Stimulated activated CD4-positive, alpha-beta T cell treated with anti-CD3 and anti-CD28 coated beads, Interleukin-15, amount 100 ng/mL, for 48 hours (primary cell): ENCODE measurements around the gene ARHGEF2.

ENCODE experiments used
- DNase-seq, 2 donors: peaks; one replicate each; pipeline ENCODE4 v3.0.0-alpha.2; 2020; ENCODE audit warnings: low read depth in 2 of 2

ARHGEF2 gene

DNA sequence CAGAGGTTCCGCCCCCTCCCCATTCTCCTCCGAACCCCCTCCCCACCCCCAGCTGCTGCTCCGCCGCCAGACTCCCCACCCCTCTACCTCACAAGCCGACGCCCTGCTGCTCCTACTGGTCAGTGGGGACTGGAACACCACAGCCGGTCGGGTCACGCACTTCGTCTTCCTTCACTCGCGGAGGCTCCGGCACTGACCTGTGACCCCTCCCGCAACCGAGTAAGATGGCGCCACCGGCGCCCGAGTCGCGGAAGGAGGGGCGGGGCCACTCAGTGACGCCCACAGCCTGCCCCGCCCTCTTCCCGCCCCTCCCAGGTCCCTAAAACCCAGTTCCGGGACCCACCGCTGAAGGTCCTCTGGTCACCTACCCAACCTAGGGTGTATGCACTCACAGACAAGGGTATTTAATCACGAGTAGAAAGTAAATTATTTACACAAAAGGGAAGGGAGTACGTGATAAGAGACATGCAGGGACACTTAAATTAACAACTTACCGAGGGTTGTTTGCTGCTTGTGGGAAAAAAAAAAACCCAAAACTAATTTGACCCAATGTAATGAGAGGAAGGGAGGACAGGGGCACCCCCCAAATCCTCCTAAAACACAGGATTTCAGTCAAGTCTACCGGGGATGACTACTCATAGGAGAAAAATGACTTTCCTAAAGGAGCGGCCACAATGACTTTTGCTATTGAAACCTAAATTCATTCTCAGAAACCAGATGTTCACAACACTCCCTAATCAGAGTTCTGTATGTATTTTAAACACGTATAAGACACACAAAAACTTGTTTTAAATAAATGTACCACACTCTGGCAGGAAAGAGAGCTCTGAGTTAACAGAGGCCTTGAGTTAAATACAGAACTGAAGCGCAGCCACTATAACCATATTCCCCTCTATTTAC is 66.9 kb downstream of the ARHGEF2 start, which contains the start of gene RIT1:
RIT1 (minus strand) TSS at position 194 of the 900 bp plus-strand sequence. CDS start 588 bp downstream, outside the sequence.
- peak; percentile 74 to 83 for DNase-seq

DNA sequence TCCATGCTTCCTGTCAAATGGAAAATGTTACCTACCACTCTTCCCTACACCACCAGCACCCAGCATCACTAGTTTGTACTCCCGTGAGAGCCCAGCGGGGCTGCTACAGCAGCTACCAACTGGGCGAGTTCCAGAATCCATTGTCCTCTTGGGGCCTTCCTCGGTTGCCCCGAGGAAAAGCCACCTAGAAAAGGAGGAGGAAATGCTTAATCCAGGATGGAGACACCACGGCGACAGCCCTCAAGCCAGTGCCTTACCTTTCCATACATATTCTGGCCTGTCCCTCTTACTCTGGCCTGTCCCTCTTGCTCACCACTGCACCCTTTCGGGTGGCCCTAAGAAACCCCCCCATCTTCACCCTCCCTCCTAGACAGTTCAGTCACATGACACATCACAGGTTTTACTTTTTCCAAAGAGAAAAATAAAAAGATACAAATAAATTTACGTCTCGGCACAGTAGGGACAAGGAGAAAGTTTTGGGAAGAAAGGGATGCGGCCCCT is 67.7 kb downstream of the ARHGEF2 start:
- no peak for DNase-seq

- no peak for DNase-seq
Measured at GRCh38 chr1:155909894-155910293, 68.5 kb downstream of the ARHGEF2 start.

DNA sequence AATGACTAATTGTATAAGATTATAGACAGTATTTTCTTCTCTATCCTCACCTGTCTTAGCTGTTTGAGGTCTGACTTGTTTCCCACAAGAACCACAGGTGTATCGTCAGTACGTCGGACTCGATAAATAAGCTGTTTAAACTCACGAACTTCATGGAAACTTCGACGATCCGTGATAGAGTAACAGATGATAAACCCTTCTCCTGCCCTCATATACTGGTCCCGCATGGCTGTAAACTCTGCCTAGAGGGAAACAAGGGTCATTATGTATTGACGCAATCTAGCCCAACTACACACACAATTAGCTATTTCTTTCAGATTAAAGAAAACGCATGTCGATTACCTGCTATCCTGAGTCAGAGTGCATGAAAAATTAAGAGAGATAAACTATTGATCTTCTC is 74.1 kb downstream of the ARHGEF2 start:
- no peak for DNase-seq

DNA sequence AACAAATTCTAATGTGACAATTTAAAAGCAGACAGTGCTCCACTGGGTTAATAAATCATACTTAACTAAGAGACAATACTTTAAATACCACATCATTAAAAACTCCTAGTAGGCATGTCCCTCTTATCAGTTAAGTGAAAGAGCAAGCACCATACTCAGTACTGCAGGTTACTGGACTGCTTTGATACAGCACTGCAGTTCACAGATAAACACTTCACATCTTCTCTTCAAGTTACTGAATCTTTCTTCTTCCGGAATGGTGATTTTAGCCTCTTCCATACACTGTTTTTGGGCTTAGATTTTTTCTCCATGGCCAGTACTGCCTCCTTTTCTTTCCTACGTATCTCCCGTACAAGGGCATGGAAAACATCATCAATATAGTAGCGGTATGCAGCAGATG is 78.2 kb downstream of the ARHGEF2 start:
- no peak for DNase-seq

DNA sequence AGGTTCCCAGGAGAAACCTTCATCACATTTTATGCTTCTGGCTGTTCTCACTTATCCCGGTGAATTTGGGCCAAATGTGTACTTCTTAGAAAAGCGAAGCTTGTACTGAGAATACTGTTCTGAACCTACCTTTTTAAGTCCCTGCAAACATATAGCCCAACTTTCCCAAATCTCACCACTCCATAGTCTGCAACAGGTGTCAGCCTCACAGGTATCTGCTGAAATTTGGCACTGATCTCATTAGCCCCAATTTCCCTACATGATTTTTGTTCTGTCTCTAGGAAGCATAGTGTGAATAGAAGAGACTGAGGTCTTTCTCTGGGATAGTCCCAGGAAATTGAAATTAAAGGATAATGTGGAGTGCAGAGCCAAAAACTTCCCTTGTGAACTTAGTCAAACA is 78.7 kb downstream of the ARHGEF2 start:
- DNase-seq, result no peak

GRCh38 chr1:155898888-155899287 is 79.5 kb downstream of the ARHGEF2 start:
- no peak for DNase-seq

DNA sequence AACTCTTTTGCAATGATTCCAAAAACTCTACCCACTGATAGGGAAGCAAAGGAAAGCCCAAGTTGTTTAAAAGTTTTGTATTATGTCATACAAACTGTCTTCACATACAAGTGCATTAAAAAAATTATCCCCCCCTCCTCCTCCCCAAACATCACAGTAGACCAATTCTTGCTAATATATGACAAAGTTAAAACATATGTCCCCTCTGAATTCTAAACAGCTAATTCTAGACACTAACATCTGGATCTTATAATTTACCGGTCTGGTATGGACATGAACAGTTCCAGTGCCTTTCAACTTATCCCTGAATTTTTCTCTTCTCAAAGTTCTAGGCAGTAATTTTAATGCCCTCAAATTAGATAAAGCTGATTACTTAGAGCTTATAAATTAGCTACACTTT is 80.6 kb downstream of the ARHGEF2 start:
- DNase-seq, result no peak
